Activated T-cell treated with anti-CD3 and anti-CD28 coated beads for 4 hours (primary cell): ENCODE results near the gene ARHGEF16.

Experiments
- DNase-seq: peaks from one replicate; pipeline ENCODE4 v3.0.0-alpha.2; 2020

Gene ARHGEF16

DNA sequence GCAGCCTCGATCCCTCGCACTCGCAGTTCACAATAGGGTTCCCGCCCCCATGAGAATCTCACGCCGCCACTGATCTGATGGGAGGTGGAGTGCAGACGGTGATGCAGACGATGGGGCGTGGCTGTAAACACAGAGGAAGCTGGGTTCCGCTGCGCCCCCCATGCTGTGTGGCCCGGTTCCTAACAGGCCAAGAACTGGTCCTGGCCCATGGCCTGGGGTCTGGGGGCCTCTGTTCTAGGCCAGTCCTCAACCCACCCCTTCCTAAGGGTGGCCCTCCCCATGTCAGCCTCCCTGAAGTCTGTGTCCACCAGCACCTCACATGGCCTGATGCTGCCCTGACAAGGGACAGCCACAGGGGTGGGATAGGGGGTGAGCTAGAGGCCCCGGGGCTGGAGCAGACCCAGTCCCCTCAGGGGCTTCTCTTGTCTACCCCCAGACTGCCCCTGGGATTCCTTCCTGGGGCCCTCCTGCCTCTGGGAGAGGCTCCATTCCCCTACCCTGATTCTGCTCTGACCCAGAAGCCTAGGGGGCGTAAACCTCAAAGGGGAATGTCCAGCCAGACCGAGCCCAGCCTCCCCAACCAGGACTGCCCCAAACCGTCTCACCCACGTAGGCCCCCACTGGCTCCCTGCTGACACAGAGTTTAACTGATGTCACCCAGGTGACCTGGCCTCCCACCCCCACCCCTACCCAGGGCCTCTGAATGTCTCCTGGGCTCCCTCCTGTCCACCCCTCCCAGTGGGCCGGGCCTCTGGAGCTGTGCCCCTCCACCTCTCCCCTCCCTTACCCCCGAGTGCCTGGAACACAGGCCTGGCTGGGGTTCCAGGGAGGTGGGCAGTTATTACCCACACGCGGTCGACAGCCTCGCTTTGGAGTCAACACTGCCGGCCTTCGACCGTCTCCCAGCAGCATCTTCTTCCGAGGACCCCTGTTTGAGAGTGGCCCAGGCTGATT lies 14.8 kb upstream of the ARHGEF16 start:
- DNase-seq: no peak

DNA sequence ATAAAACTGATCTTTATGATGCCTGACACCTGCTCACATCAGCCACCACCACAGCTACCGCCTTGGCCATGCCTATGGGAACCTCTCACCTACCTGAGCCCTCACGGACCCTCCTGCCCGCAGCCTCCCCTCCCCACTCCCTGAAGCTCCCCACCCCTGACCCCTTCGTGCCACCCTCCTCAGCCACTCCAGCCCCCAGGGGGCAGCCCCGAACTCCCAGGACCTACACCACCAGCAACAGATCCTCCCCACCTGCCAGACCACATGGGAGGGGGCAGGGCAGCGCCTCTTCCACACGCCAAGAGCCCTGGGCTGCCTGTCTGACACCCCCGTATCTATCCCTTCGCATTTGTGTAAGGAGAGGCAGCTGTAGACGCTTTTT lies 14.2 kb upstream of the ARHGEF16 start:
- DNase-seq: no peak

GRCh38 chr1:3440711-3441409 lies 13.6 kb upstream of the ARHGEF16 start:
- no peak for DNase-seq

DNA sequence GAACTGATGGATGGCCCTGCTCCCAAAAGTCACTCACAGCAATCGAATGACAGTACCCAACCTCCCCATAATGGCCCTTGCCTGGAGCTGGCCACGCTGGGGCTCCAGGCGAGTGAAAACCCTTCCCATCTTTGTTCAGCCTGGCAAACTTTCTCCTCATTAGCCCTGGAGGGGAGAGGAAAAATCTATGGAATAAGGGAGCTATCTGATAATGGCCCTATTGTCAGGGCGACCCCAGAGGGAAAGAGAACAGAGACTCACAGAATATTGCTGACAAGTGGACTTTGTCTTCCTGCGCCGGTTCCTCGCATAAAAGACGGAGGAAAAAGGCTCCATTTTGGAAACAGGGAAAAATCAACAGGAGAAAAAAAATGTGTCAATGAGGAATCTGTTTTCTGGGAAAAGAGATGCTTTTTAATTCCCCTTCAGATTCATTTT lies 13.0 kb upstream of the ARHGEF16 start:
- DNase-seq: no peak

- no peak for DNase-seq
Measured at GRCh38 chr1:3441880-3442279, 12.6 kb upstream of the ARHGEF16 start.

- no peak for DNase-seq
Measured at GRCh38 chr1:3442331-3442730, 12.1 kb upstream of the ARHGEF16 start.

DNA sequence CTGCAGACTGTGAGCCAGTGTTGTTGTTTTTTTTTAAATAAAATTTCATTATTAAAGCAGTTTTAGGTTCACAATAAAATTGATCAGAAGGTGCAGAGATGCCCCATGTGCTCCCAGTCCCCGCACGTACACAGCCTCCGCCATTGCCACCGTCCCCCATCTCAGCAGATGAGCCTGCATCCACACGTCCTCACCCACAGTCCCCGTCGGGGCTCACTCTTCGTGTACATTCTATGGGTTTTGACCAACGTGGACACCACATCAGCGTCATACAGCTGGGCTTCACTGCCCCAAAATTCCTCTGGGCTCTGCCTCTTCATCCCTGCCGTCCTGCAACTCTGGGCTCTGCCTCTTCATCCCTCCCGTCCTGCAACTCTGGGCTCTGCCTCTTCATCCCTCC lies 11.6 kb upstream of the ARHGEF16 start:
- no peak for DNase-seq

DNA sequence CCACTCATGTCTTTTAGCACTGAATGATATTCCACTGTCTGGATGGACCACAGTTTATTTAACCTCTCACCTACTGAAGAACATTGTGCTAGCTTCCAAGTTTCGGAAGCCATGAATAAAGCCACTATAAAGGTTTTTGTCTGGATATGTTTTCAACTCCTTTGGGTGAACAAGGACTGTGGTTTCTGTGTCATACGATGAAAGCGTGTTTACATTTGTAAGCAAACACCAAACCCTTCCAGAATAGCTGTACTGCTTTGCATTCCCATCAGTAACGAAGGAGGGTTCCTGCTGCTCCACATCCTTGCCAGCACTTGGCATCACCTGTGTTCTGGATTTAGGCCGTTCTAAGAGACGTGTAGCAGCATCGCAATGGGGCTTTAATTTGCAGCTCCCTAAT lies 10.7 kb upstream of the ARHGEF16 start:
- DNase-seq: no peak

GRCh38 chr1:3444298-3444697 lies 10.2 kb upstream of the ARHGEF16 start:
- DNase-seq: no peak

DNA sequence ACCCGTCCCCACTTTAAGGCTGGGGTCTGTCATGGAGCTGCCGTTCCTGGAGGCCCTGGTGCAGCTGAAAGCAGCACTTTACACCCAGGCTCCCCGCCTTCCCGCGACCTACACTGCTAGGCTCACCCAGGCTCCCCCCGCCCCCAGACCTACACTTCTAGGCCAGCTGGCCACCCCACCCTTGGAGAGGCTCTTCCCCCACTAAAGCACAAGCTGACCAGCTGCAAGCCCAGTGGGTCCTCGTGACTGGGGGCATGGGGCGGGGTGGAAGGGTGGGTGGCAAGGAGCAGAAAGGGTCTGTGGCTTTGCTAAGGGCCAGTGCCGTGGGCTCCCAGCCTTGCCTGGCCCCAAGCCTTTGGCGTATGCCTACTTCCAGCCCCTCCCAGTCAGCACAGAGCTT lies 9.7 kb upstream of the ARHGEF16 start:
- DNase-seq: no peak

DNA sequence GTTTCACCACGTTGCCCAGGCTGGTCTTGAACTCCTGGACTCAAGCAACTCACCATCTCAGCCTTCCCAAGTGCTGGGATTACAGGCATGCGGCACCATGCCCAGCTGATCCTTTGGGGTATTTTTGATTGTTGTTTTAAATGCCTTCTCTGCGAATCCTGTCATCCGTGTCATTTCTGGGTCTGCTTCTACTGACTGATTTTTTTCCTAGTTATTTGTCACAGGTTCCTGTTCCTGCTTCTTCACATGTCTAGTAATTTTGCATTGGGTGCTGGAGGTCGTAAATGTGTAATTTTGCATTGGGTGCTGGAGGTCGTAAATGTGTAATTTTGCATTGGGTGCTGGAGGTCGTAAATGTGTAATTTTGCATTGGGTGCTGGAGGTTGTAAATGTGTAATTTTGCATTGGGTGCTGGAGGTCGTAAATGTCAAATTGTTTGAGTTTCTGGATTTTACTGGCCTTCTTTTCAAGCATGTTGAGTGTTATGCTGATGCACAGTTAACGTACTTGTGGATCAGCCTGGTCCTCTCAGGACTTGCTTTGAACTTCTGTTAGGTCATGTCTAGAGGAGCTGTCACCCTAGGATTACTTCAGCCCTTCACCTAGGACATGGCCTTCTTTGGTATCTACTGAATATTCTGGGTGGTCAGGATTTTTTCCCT lies 4.1 kb upstream of the ARHGEF16 start:
- DNase-seq: no peak

GRCh38 chr1:3450983-3451382 lies 3.5 kb upstream of the ARHGEF16 start:
- no peak for DNase-seq

DNA sequence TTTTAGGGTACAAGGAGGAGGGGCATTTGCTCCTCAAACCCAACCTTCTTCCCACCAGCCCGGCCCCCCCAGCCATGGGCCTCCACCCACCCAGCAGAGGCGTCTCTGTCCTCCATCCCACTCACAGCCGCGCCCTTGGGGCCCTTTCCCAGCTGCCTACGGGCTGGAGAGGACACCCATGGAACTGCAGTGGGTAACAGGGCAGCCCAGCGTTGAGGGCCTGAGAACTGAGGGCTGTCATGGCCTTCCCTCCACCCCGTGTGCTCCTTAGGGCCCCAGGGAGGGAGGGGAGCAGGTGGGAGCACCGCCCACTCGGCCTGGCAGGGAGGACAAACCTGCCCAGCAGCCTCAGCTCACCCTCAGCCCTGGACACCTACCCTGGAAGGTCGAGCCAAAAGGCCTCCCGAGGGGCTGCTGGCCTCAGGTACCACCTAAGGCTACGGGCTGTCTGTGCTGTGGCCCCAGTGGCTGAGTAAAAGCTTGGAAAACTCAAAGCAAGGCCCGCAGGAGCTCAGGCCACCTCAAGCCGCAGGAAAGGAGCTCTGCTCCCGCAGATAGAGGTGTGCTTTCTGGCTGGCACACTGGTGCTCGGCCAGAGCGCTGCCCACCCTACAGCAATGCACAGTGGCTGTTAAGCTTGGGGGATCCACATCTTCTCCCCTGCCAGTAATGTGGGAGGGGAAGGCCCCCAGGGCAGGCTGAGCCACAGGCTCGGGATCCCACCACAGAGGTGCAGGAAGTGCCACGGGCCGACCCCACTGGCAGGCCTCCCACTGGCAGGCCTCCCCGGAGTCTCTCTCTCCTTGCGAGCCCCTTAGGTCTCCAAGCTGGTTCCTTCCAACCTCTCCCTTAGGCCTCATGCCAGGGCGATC lies 2.2 kb upstream of the ARHGEF16 start:
- DNase-seq: no peak

GRCh38 chr1:3452866-3453175 lies 1.6 kb upstream of the ARHGEF16 start:
- no peak for DNase-seq

GRCh38 chr1:3453203-3453761 lies 1.2 kb upstream of the ARHGEF16 start:
- DNase-seq: peak; percentile 66

GRCh38 chr1:3454811-3455618 lies 550 bp downstream of the ARHGEF16 start:
- DNase-seq: no peak

GRCh38 chr1:3455670-3456448 lies 1.4 kb downstream of the ARHGEF16 start:
- DNase-seq: no peak

DNA sequence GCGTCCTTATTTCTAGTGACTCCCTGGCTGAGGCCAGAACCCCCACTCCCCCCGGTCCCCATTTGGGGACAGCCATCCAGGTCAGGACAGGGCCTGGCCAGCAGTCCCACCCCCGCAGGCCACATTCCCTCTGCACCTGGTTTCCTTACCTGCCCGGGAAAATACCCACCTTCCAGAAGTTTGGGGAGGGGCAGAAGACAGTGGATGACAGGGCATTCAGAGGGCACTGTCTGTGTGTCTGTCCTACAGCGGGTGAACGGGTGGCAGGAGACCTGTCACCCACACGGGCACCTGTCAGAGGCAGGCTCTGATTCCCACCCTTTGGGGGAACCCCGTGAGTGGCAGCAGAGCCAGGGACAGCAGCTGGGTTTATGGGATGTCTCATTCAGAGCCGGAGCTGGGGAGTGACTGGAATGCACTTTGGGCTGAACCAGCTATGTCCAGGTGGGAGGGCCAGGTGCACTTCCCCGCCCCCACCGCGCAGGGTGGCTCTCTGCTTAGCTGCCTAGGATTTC lies 2.0 kb downstream of the ARHGEF16 start:
- no peak for DNase-seq

- DNase-seq: no peak
Measured at GRCh38 chr1:3456964-3457909, 2.8 kb downstream of the ARHGEF16 start.
